Parathyroid adenoma (tissue), 2 donors: ENCODE measurements around the gene TRIM38.
"Not testable (repeated sequence)": the region's sequence is repeated elsewhere in the genome, so short reads cannot be mapped to it uniquely, and the experiment has no call there.

Experiments
- H2AFZ ChIP-seq: fragments of 300-600 bp; sonication (generic); one replicate; pipeline ENCODE4 v1.7.0; 2017; ENCODE audit warnings: antibody characterized with exemption, mild to moderate bottlenecking
- H3K27ac ChIP-seq: fragments of 300-600 bp; sonication (generic); one replicate; pipeline ENCODE4 v1.7.0; 2017
- H3K27me3 ChIP-seq: fragments of 300-600 bp; sonication (generic); one replicate; pipeline ENCODE4 v1.7.0; 2017; ENCODE audit warnings: low read length; ENCODE audit not compliant: control insufficient read depth, insufficient read depth
- H3K36me3 ChIP-seq: fragments of 300-600 bp; sonication (generic); one replicate; pipeline ENCODE4 v1.7.0; 2017; ENCODE audit warnings: low read length; ENCODE audit not compliant: control insufficient read depth, insufficient read depth
- H3K4me1 ChIP-seq: fragments of 300-600 bp; sonication (generic); one replicate; pipeline ENCODE4 v1.7.0; 2017; ENCODE audit warnings: control low read depth
- H3K4me2 ChIP-seq: fragments of 300-600 bp; sonication (generic); one replicate; pipeline ENCODE4 v1.7.0; 2017; ENCODE audit warnings: low read length
- H3K4me3 ChIP-seq: fragments of 300-600 bp; sonication (generic); one replicate; pipeline ENCODE4 v1.7.0; 2017; ENCODE audit warnings: low read depth, low read length
- H3K79me2 ChIP-seq: fragments of 300-600 bp; sonication (generic); one replicate; pipeline ENCODE4 v1.7.0; 2017; ENCODE audit warnings: control low read depth
- H3K9ac ChIP-seq: fragments of 300-600 bp; sonication (generic); one replicate; pipeline ENCODE4 v1.7.0; 2017; ENCODE audit warnings: mild to moderate bottlenecking
- H3K9me3 ChIP-seq: fragments of 300-600 bp; sonication (generic); one replicate; pipeline ENCODE4 v1.7.0; 2017; ENCODE audit warnings: low read length; ENCODE audit not compliant: control insufficient read depth
- TF ChIP-seq, protein P1 (sequence below): fragments of 300-600 bp; sonication (generic); IDR thresholded peaks from one replicate; pipeline ENCODE4 v1.7.0; 2017; ENCODE audit warnings: antibody characterized with exemption, mild to moderate bottlenecking
- donor health status: primary hyperparathyroidism.

Gene TRIM38

DNA sequence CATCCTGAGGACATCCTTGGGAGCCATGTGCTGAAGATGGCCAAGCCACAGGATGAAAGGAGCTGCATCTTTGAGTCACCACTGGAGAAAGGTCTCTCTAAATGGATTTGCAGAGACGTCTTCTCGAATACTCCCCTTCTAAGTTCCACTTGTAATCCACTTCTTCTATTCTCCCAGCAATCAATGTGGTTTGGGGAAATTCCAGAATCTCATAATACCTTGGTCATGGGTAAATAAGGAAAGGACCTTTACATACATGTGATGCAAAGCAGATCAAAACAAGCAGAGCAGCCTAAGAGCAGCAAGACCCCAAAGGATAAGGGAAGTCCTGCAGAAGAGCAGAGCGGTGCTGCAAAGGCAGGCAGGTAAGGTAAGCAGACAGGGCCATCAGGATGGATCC is 35.3 kb downstream of the TRIM38 start:
- TF ChIP-seq, protein P1, sequence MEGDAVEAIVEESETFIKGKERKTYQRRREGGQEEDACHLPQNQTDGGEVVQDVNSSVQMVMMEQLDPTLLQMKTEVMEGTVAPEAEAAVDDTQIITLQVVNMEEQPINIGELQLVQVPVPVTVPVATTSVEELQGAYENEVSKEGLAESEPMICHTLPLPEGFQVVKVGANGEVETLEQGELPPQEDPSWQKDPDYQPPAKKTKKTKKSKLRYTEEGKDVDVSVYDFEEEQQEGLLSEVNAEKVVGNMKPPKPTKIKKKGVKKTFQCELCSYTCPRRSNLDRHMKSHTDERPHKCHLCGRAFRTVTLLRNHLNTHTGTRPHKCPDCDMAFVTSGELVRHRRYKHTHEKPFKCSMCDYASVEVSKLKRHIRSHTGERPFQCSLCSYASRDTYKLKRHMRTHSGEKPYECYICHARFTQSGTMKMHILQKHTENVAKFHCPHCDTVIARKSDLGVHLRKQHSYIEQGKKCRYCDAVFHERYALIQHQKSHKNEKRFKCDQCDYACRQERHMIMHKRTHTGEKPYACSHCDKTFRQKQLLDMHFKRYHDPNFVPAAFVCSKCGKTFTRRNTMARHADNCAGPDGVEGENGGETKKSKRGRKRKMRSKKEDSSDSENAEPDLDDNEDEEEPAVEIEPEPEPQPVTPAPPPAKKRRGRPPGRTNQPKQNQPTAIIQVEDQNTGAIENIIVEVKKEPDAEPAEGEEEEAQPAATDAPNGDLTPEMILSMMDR, result no peak
- Histone ChIP-seq H3K9ac (no peak overlapping the region), H3K79me2 (no peaks in the 10 kb centered on the region), H3K4me1 (peaks cover 3% of the 10 kb centered on the region), H3K36me3 (no peaks in the 10 kb centered on the region), H2AFZ (no peak overlapping the region), H3K4me3 (no peak overlapping the region), H3K27me3 (no peaks in the 10 kb centered on the region), H3K9me3 (no peaks in the 10 kb centered on the region), H3K4me2 (no peak overlapping the region), H3K27ac (no peak overlapping the region)

DNA sequence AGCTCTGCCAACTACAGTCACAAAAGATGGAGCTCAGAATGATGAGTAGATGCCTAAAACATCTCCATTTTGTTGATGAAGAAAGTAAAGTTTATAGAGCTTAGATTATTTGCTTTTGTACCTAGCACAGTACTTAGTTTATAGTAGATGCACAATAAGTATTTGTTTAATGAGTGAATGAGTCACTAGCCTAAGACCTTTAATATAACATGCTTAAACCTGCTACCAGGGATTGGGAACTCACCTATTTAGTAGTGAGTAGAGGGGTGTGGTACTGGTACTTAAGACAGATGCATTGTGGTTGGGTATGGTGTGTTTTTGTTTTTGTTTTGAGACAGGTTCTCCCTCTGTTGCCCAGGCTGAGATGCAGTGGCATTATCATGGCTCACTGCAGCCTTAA is 35.8 kb downstream of the TRIM38 start:
- H3K4me1 ChIP-seq, result peaks cover 3% of the 10 kb centered on the region
- no peak overlapping the region for H3K27ac ChIP-seq
- H2AFZ ChIP-seq, result no peak overlapping the region
- TF ChIP-seq, protein P1, result no peak
- H3K27me3 ChIP-seq, result no peaks in the 10 kb centered on the region
- no peaks in the 10 kb centered on the region for H3K79me2 ChIP-seq
- no peaks in the 10 kb centered on the region for H3K36me3 ChIP-seq
- H3K9me3 ChIP-seq, result no peaks in the 10 kb centered on the region
- no peak overlapping the region for H3K9ac ChIP-seq
- no peak overlapping the region for H3K4me3 ChIP-seq
- H3K4me2 ChIP-seq, result no peak overlapping the region

DNA sequence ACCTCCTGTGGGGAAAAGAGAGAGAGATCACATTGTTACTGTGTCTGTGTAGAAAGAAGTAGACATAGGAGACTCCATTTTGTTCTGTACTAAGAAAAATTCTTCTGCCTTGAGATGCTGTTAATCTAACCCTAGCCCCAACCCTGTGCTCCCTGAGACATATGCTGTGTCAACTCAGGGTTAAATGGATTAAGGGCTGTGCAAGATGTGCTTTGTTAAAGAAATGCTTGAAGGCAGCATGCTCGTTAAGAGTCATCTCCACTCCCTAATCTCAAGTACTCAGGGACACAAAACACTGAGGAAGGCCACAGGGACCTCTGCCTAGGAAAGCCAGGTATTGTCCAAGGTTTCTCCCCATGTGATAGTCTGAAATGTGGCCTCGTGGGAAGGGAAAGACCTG is 36.6 kb downstream of the TRIM38 start:
- not testable (repeated sequence) for H3K36me3 ChIP-seq, H3K4me1 ChIP-seq, H3K79me2 ChIP-seq, H2AFZ ChIP-seq, H3K4me3 ChIP-seq, H3K27me3 ChIP-seq, H3K9me3 ChIP-seq, H3K9ac ChIP-seq, H3K4me2 ChIP-seq, H3K27ac ChIP-seq

DNA sequence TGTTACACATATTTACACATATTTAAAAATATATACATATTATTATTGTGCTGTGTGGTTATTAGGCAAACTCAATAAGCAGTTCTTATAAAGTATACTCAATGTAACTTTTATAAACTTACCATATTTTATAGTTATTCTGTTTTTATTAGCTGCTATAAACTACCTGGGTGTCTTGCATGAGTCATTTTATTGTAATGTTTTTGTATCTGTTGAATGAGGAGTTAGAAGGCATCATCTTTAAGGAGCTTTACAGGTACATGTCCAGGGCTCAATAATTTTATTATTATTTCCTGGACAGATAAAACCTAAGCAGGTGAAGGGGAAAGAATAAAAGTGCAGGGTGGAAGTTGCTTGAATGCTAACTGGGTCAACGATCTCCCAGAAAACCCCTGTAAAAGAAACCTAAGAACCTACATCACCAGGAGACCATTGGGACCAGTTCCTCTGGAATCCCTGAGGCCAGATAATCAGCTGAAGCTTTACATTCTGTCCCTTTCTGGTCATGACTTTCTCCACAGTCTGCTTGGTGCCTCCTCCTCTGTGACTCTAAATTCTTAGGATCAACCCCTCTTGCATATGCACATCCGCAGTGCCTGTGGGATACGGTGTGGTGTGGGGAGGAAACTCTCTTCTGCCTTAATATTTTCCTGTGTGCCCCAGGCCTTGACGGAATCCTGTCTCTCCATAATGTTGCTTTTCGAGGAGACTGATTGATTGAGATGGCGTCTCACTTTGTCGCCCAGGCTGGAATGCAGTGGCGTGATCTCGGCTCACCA is 38.0 kb downstream of the TRIM38 start:
- H3K4me1 ChIP-seq, result no peaks in the 10 kb centered on the region
- TF ChIP-seq, protein P1, result no peak
- H3K4me2 ChIP-seq, result no peak overlapping the region
- H3K27me3 ChIP-seq, result no peaks in the 10 kb centered on the region
- no peak overlapping the region for H3K4me3 ChIP-seq
- no peak overlapping the region for H3K27ac ChIP-seq
- no peaks in the 10 kb centered on the region for H3K79me2 ChIP-seq
- H3K36me3 ChIP-seq, result no peaks in the 10 kb centered on the region
- no peaks in the 10 kb centered on the region for H3K9me3 ChIP-seq
- H3K9ac ChIP-seq, result no peak overlapping the region
- no peak overlapping the region for H2AFZ ChIP-seq

DNA sequence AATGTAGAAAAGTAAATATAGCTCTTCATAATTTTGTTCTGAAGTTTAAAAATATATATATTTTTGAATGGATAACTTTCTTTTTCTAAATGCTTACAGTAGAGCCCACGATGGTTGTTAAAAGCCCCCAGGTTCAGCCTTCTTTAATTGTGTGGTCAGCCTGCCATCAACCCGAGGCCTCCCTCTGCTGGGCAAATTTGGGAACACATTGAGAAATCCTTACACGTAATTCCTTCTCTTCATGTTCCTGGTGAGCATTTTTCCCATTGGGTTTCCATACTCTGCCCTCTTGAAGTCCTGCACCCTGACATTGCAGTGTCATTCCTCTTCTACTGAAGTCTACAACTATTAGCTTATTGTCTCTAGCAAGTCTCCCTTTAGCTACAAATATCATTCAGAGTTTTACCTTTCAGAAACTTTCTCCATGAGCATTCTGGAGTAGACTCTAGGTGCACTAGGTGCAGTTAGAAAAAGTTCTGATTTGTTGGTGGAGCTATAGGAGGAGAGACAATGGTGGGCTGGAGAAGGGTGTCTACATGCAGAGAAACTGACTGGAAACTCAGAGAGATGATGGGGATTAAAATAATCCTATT is 40.6 kb downstream of the TRIM38 start:
- TF ChIP-seq, protein P1, result peak; percentile 78

More for the DNA sequence above, 40.6 kb downstream of the TRIM38 start:
- Histone ChIP-seq H3K4me2 (no peak overlapping the region), H3K36me3 (no peaks in the 10 kb centered on the region), H3K4me1 (no peaks in the 10 kb centered on the region), H2AFZ (no peak overlapping the region), H3K9ac (no peak overlapping the region), H3K4me3 (no peak overlapping the region), H3K27ac (no peak overlapping the region), H3K79me2 (no peaks in the 10 kb centered on the region), H3K9me3 (no peaks in the 10 kb centered on the region), H3K27me3 (no peaks in the 10 kb centered on the region)
